AG04449 (cell line): ENCODE data around the gene ZNF516.

Experiments used
- CTCF ChIA-PET: fragments of 350-600 bp; formaldehyde crosslinking; extraction: SDS; loops from one replicate; lab custom pipeline; 2021; ENCODE audit warnings: antibody characterized with exemption; lab: Yijun Ruan, JAX
- POLR2A ChIA-PET: fragments of 400-600, 350-600 bp; formaldehyde crosslinking; extraction: SDS; loops from one replicate; lab custom pipeline; 2020; ENCODE audit warnings: antibody characterized with exemption, inconsistent platforms; lab: Yijun Ruan, JAX
- DNase-seq: peaks from one replicate; pipeline ENCODE4 v3.0.0-alpha.2; 2010; ENCODE audit warnings: low read depth, low spot score
- H3K4me3 ChIP-seq: 2 replicates; pipeline ENCODE4 v1.5.1; 2011; ENCODE audit warnings: low read depth, mild to moderate bottlenecking, control low read depth, low read length
- TF ChIP-seq, protein P1 (sequence below): IDR thresholded peaks from one replicate; pipeline ENCODE4 v1.5.1; 2011; ENCODE audit warnings: mild to moderate bottlenecking, moderate library complexity, low read length, control low read depth, inconsistent platforms; ENCODE audit not compliant: insufficient read depth; ENCODE audit errors: missing control alignments

ZNF516 gene

DNA sequence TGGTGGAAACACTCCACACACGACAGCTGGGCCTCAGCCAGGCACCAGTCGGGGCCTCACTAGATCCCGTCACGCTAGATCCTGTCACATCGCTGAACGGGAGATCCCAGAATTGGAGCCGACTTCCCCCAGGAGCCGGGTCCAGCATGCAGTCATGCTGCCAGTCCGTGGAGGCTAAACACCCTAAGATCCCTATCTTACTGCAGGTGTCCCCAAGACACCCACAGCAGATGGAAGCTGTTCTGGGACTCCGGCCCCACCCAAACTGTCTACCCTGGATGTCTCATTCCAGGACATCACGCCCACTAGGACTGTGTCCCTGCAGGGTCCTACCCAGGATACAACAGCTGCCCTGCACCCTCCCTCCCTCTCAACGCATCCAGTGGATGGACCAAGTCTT, 23.4 kb downstream of the ZNF516 start:
- DNase-seq = no peak
- ChIA-PET CTCF (interaction anchor here (0.8 kb wide), 1 partner anchor 11 kb away, joined by 3 read pairs; no protein-coding TSS in a partner anchor), POLR2A (no interaction called here)
- H3K4me3 ChIP-seq = no peak overlapping the region
- TF ChIP-seq, protein P1, sequence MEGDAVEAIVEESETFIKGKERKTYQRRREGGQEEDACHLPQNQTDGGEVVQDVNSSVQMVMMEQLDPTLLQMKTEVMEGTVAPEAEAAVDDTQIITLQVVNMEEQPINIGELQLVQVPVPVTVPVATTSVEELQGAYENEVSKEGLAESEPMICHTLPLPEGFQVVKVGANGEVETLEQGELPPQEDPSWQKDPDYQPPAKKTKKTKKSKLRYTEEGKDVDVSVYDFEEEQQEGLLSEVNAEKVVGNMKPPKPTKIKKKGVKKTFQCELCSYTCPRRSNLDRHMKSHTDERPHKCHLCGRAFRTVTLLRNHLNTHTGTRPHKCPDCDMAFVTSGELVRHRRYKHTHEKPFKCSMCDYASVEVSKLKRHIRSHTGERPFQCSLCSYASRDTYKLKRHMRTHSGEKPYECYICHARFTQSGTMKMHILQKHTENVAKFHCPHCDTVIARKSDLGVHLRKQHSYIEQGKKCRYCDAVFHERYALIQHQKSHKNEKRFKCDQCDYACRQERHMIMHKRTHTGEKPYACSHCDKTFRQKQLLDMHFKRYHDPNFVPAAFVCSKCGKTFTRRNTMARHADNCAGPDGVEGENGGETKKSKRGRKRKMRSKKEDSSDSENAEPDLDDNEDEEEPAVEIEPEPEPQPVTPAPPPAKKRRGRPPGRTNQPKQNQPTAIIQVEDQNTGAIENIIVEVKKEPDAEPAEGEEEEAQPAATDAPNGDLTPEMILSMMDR = no peak

DNA sequence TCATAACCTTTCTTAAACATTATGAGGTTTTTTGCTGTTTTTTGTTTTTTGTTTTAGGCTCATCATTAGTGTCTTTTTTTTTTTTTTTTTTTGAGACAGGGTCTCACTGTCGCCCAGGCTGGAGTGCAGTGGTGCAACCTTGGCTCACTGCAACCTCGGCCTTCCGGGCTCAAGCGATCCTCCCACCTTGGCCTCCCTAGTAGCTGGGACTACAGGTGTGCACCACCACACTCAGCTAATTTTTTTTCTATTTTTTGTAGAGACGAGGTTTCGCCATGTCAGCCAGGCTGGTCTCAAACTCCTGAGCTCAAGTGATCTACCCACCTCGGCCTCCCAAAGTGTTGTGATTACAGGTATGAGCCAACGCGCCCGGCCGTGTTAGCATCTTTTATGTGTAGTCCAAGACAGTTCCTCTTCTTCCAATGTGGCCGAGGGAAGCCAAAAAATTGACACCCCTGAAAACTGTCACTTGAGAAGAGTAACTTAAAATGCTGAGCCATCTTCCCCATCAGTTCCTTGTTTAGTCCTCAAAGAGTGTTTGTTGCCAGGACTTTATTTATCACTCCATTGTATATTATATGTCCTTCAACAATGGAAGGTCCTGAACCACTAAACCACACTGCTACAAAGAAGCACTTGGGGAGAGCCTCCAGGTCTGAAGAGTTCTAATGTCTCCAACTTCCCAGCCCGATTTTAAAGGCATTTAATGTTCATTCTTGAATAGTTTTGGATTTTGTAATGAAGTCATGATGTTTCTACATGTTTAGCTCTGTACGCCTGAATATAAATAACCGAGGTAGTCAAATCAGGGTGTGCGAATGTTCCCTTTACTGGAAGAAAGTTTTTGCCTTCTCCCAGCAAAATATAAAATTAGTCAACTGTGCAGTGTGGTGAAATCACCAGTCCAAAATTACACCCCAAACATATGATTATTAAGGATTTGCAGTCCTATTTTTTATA, 26.4 kb downstream of the ZNF516 start:
- ChIA-PET CTCF (interaction anchor here (1.4 kb wide), 1 partner anchor 60 kb away, joined by 3 read pairs; no protein-coding TSS in a partner anchor), POLR2A (interaction anchor here (0.6 kb wide), 1 partner anchor 18 kb away, joined by 3 read pairs; no protein-coding TSS in a partner anchor)
- TF ChIP-seq, protein P1 = no peak
- peak; percentile 38 for DNase-seq
- no peak overlapping the region for H3K4me3 ChIP-seq

DNA sequence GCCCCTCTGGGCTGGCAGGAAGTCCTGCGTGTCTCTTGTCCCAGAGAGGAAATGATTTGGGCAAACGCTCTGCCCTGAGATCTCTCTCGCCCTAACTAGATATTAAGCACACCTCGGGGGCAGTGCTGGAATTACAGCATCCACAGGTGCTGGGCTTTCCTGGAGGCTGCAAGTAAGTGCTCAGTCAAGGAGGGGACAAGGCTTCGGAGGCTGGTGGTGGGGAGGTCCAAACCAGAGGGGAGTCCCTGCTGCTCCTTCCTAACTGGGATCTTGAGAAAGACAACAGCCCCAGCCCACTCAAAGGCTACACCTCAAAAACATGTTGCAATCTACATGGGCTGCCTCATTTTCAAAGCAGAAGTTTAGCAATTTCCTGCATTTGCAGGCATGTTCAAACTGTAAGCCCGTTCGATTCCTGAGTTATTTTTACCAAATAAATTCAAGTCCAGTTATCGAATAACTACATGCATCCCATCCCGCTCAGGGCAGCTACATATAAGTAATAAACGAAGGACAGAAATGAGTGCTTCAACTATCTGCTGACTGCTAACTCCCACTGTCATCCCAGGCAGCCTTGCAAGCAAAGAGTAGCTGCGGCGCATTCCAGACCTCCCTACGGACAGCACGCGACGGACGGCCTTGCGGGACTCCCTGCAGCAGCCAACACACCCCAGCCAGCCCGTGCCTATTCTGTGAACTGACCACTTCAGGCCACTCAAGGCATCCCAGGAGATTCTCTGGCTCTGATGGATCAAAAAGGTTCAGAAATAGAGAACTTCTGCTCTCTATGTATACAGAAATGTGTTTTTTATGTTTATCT, 27.5 kb downstream of the ZNF516 start:
- DNase-seq = no peak
- CTCF ChIA-PET = interaction anchor here (1.4 kb wide), 1 partner anchor 59 kb away, joined by 3 read pairs; no protein-coding TSS in a partner anchor
- TF ChIP-seq, protein P1 = no peak
- POLR2A ChIA-PET = no interaction called here
- H3K4me3 ChIP-seq = no peak overlapping the region

DNA sequence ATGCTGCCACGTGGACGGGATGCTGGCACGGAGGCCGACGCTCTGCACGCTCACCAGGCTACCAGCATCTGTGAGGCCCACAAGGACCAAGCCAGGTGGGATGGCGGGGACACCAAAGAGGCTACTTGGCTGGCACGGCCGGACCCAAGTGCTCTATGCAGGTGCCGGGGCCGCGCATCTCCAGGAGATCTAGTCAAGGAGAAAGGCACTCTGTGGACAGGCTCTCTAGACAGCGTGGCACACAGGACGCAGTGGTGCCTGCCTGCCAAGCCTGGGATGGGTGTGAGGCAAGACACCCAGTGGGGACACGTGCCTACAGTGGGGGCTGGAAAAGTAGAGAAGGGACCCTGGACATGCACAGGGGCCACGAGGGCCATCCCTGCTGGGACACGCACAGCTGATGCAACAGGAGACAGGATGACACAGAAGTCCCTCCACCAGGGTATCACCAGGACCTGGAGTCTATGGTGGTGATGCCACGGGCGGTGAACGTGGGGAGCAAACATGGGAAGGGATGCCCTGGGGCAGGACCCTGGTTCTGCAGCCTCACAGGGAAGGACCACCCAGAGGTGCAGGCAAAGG, 28.5 kb downstream of the ZNF516 start:
- H3K4me3 ChIP-seq = no peak overlapping the region
- ChIA-PET POLR2A (no interaction called here), CTCF (no interaction called here)
- TF ChIP-seq, protein P1 = no peak
- DNase-seq = no peak

DNA sequence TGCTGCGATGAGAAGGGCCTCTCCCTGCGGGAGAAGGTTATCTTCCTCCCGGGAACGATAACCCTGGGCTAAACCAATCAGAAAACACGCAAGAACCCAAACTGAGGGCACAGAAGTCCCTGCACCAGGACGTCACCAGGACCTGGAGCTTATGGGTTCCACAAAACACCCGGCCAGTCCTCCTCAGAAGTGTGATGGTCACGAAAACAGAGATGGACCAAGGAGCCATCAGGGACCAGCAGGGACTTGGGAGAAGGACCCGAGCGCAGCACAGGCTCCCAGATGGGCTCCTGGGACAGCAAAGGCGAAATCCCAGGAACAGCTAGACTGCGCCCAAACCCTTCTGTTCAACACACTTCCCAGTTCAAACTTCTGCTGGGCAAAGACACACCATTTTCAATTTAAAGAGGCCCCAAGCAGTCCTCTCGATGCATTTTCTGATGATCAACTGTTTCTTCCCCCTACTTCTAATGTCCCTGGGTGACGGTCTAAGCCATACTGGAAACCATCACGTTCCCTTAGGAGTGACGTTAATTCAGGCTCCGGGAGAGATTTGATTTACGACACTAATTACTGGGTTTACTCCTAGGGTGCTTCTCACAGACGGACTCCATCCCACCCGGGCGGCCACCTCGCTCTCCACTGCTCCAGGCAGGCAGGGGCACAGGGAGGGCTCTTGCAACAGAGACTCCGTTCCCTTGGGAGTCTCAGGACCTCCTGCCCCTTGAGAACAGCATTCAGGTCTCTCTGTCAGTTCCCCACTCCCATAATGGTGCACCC, 29.2 kb downstream of the ZNF516 start:
- TF ChIP-seq, protein P1 = no peak
- no peak overlapping the region for H3K4me3 ChIP-seq
- no peak for DNase-seq
- ChIA-PET CTCF (no interaction called here), POLR2A (no interaction called here)
